Lower lobe of right lung (tissue), 2 donors: Measurements from ENCODE around the gene SEC31B. TPM values are rescaled to one million over a fixed set of nuclear protein-coding genes. Genes with fewer than 3 reads are reported as not detected.

Experiments used
- ATAC-seq, 2 donors: fragments of 200-7000 bp; cut with Tn5 transposase; one replicate each; pipeline ENCODE4 v1.9.1; 2020 to 2022; ENCODE audit warnings: mild to moderate bottlenecking in 2 of 2, moderate library complexity in 2 of 2
- DNase-seq: peaks from one replicate; pipeline ENCODE4 v3.0.0-alpha.2; 2020
- H3K27ac ChIP-seq: fragments of 200-600 bp; one replicate; pipeline ENCODE4 v1.8.0; 2022
- H3K27me3 ChIP-seq: fragments of 200-600 bp; one replicate; pipeline ENCODE4 v1.8.0; 2022; ENCODE audit warnings: low read depth
- H3K36me3 ChIP-seq: fragments of 200-600 bp; one replicate; pipeline ENCODE4 v1.8.0; 2022; ENCODE audit warnings: mild to moderate bottlenecking
- H3K4me1 ChIP-seq: fragments of 200-600 bp; one replicate; pipeline ENCODE4 v1.8.0; 2022
- H3K4me3 ChIP-seq: fragments of 200-600 bp; one replicate; pipeline ENCODE4 v1.8.0; 2022; ENCODE audit warnings: mild to moderate bottlenecking
- H3K9me3 ChIP-seq: fragments of 200-600 bp; one replicate; pipeline ENCODE4 v1.8.0; 2022
- CTCF ChIP-seq: fragments of 200-600 bp; IDR thresholded peaks from one replicate; pipeline ENCODE4 v1.8.0; 2022; ENCODE audit warnings: antibody characterized with exemption, mild to moderate bottlenecking
- intact Hi-C: fragments of 100-400 bp; cut with DNase I; formaldehyde crosslinking; loops from one replicate; pipeline ENCODE4 v1.11.0; 2022
- total RNA-seq: library from RNA; stranded (reverse); fragmentation: NEBNext Ultra II Directional; extraction: Animal tissue kit (Norgen Biotek cat#: 25700); gene quantifications from one replicate; pipeline ENCODE4 v1.2.1, GENCODE V29; 2021
- donor health status: DM: no; HTN: yes; CAD: no; lungs with severe emphysema.

Gene SEC31B
- total RNA-seq, 1 donor from 2014 or later = 16.0 TPM

- no peak overlapping the region for H3K27ac ChIP-seq
- ATAC-seq (peak; percentile 96 to 98), DNase-seq (peak; percentile 84)
- peaks cover 34% of the 10 kb centered on the region for H3K27me3 ChIP-seq
- H3K9me3 ChIP-seq = no peaks in the 10 kb centered on the region
- peaks cover 16% of the 10 kb centered on the region for H3K4me1 ChIP-seq
- peak overlapping the region; percentile 58 for H3K4me3 ChIP-seq
- intact Hi-C loops = no loop called here
- no peak for TF ChIP-seq CTCF
- no peaks in the 10 kb centered on the region for H3K36me3 ChIP-seq
These were observed 38.1 kb downstream of the SEC31B start for GRCh38 chr10:100481462-100482081.

GRCh38 chr10:100480002-100480401 lies 39.7 kb downstream of the SEC31B start:
- no peak overlapping the region for H3K4me3 ChIP-seq
- ATAC-seq (no peak), DNase-seq (no peak)
- no peaks in the 10 kb centered on the region for H3K9me3 ChIP-seq
- intact Hi-C loops = no loop called here
- no peak for TF ChIP-seq CTCF
- H3K36me3 ChIP-seq = no peaks in the 10 kb centered on the region
- H3K27ac ChIP-seq = no peak overlapping the region
- H3K27me3 ChIP-seq = peaks cover 34% of the 10 kb centered on the region
- H3K4me1 ChIP-seq = peaks cover 16% of the 10 kb centered on the region

- Histone ChIP-seq H3K9me3 (no peaks in the 10 kb centered on the region), H3K27me3 (peaks cover 34% of the 10 kb centered on the region), H3K4me3 (no peak overlapping the region), H3K36me3 (no peaks in the 10 kb centered on the region), H3K27ac (no peak overlapping the region), H3K4me1 (peaks cover 16% of the 10 kb centered on the region)
- ATAC-seq (no peak), DNase-seq (no peak)
- intact Hi-C loops = no loop called here
- TF ChIP-seq CTCF = no peak
These were observed 40.6 kb downstream of the SEC31B start for GRCh38 chr10:100479037-100479436.

- peaks cover 32% of the 10 kb centered on the region for H3K27me3 ChIP-seq
- TF ChIP-seq CTCF = no peak
- ATAC-seq (no peak), DNase-seq (no peak)
- peaks cover 14% of the 10 kb centered on the region for H3K4me1 ChIP-seq
- no peak overlapping the region for H3K27ac ChIP-seq
- no peak overlapping the region for H3K4me3 ChIP-seq
- no peaks in the 10 kb centered on the region for H3K36me3 ChIP-seq
- no peaks in the 10 kb centered on the region for H3K9me3 ChIP-seq
- intact Hi-C loops = no loop called here
These were observed 41.7 kb downstream of the SEC31B start for GRCh38 chr10:100477970-100478369.

GRCh38 chr10:100470367-100470766 lies 49.3 kb downstream of the SEC31B start:
- H3K36me3 ChIP-seq = no peaks in the 10 kb centered on the region
- H3K4me1 ChIP-seq = no peaks in the 10 kb centered on the region
- H3K27ac ChIP-seq = no peak overlapping the region
- intact Hi-C loops = no loop called here
- no peak for ATAC-seq
- DNase-seq = no peak
- no peaks in the 10 kb centered on the region for H3K27me3 ChIP-seq
- H3K9me3 ChIP-seq = no peaks in the 10 kb centered on the region
- no peak overlapping the region for H3K4me3 ChIP-seq
- no peak for TF ChIP-seq CTCF
